AG04449 (cell line): ENCODE results near the gene HJURP.

Source experiments
- CTCF ChIA-PET: fragments of 350-600 bp; formaldehyde crosslinking; extraction: SDS; loops from one replicate; lab custom pipeline; 2021; ENCODE audit warnings: antibody characterized with exemption; lab: Yijun Ruan, JAX
- POLR2A ChIA-PET: fragments of 400-600, 350-600 bp; formaldehyde crosslinking; extraction: SDS; loops from one replicate; lab custom pipeline; 2020; ENCODE audit warnings: antibody characterized with exemption, inconsistent platforms; lab: Yijun Ruan, JAX
- DNase-seq: peaks from one replicate; pipeline ENCODE4 v3.0.0-alpha.2; 2010; ENCODE audit warnings: low read depth, low spot score
- H3K4me3 ChIP-seq: 2 replicates; pipeline ENCODE4 v1.5.1; 2011; ENCODE audit warnings: low read depth, mild to moderate bottlenecking, control low read depth, low read length
- TF ChIP-seq, protein P1 (sequence below): IDR thresholded peaks from one replicate; pipeline ENCODE4 v1.5.1; 2011; ENCODE audit warnings: mild to moderate bottlenecking, moderate library complexity, low read length, control low read depth, inconsistent platforms; ENCODE audit not compliant: insufficient read depth; ENCODE audit errors: missing control alignments

The HJURP gene

DNA sequence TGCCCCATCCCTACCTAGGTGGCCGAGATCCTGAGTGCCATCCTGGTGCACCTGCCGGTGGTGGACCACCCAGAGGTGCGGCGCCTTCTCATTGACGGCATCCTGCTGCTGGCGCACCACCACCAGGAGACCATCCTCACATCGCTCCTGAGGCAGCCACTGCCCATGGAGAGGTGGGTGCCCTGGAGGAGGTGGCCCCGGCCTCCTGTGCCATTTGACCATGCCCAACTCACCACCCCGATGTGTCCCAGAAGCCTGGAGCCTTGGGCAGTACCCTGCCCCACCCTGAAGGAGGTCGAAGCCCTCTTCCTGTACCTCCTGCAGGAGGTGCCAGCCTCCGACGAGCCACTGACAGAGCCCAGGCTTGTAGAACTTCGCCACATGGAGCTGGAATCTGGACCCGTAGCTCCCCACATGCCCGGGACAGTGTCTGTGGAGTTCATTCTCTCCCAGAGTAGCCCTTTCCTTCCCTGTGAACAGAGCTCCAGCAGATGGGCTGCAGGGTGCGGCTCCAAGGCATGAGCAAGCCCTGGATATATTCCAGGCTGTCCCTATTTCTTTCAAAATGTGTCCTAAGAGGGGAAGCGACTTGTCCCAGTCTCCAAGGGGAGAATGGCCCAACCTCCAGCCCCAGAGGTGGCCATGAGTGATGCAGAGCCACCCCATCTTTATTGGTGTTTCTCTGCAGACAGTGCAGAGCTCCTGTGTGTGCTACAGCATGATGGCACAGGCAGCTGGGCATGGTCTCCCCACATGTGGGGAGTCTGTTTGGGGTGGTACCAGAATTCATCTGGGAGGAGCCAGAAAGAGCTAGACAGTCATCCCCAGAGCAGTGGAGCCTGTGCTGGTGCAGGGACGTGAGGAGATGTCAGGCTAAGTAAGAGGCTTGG, 34.2 kb downstream of the HJURP start:
- H3K4me3 ChIP-seq, result no peak overlapping the region
- CTCF ChIA-PET, result no interaction called here
- no peak for DNase-seq
- POLR2A ChIA-PET, result no interaction called here
- TF ChIP-seq, protein P1, sequence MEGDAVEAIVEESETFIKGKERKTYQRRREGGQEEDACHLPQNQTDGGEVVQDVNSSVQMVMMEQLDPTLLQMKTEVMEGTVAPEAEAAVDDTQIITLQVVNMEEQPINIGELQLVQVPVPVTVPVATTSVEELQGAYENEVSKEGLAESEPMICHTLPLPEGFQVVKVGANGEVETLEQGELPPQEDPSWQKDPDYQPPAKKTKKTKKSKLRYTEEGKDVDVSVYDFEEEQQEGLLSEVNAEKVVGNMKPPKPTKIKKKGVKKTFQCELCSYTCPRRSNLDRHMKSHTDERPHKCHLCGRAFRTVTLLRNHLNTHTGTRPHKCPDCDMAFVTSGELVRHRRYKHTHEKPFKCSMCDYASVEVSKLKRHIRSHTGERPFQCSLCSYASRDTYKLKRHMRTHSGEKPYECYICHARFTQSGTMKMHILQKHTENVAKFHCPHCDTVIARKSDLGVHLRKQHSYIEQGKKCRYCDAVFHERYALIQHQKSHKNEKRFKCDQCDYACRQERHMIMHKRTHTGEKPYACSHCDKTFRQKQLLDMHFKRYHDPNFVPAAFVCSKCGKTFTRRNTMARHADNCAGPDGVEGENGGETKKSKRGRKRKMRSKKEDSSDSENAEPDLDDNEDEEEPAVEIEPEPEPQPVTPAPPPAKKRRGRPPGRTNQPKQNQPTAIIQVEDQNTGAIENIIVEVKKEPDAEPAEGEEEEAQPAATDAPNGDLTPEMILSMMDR, result no peak

GRCh38 chr2:233818639-233819621, 35.4 kb downstream of the HJURP start:
- ChIA-PET POLR2A (no interaction called here), CTCF (no interaction called here)
- no peak for DNase-seq
- no peak overlapping the region for H3K4me3 ChIP-seq
- TF ChIP-seq, protein P1, result no peak

- DNase-seq, result no peak
- ChIA-PET POLR2A (no interaction called here), CTCF (no interaction called here)
- H3K4me3 ChIP-seq, result no peak overlapping the region
- TF ChIP-seq, protein P1, result no peak
These were observed 36.2 kb downstream of the HJURP start for GRCh38 chr2:233817995-233818638.

- H3K4me3 ChIP-seq, result no peak overlapping the region
- TF ChIP-seq, protein P1, result no peak
- ChIA-PET POLR2A (no interaction called here), CTCF (no interaction called here)
- DNase-seq, result no peak
These were observed 36.9 kb downstream of the HJURP start for GRCh38 chr2:233817361-233817911.

DNA sequence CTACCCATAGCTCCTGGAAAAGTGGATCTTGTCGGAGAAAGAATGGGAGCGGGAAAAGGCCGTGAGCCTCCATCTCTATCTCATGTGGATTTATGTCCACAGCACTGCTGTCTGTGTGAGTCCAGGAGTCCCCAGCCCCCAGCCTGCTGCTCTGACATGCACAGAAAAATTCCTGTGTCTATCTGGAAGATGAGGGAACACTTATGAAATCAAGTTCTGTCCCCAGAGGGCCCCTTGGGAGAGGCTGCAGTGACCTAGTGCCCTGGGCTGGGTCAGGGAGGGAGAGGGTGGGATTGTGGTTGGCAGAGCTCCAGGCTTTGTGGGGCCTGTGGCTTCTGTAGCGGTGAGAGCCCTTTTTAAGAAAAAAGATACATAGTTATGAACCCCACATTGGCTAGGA, 37.6 kb downstream of the HJURP start:
- CTCF ChIA-PET, result no interaction called here

More for the DNA sequence above, 37.6 kb downstream of the HJURP start:
- no peak overlapping the region for H3K4me3 ChIP-seq
- POLR2A ChIA-PET, result no interaction called here
- TF ChIP-seq, protein P1, result no peak
- DNase-seq, result no peak
